ENCODE measurements around the gene CCDC12. TPM values are rescaled to one million over a fixed set of nuclear protein-coding genes. Genes with fewer than 3 reads are reported as not detected.

CCDC12 gene
- total and polyA plus RNA-seq, 11 donors = 27.1 to 120 (median 34.4) TPM

GRCh38 chr3:47003056-47003410, 26.5 kb upstream of the CCDC12 start:
- TF ChIP-seq POLR2A (IDR thresholded peaks at IDR 0.05) (no peak), CTCF (IDR thresholded peaks at IDR 0.05) (no peak)

GRCh38 chr3:47002171-47003055, 25.9 kb upstream of the CCDC12 start:
- no peak for ATAC-seq
- Histone ChIP-seq H3K9me3 (no peaks in the 10 kb centered on the region), H3K27ac (no peak overlapping the region), H3K4me3 (no peak overlapping the region), H3K4me1 (peaks cover 0 to 3% (median 0%) of the 10 kb centered on the region in 12 donors), H3K27me3 (no peaks in the 10 kb centered on the region), H3K36me3 (peaks cover 0 to 96% (median 42%) of the 10 kb centered on the region in 9 donors)
- TF ChIP-seq POLR2A (IDR thresholded peaks at IDR 0.05) (no peak), CTCF (IDR thresholded peaks at IDR 0.05) (no peak)
- no peak for DNase-seq
- WGBS, 4 donors = 86 to 91% (median 87%) methylated on average over 22 to 35 of the region's 35 CpGs
- intact Hi-C loops (cut with DNase I) = loop anchor here in 2 of 10 donors (10.0 kb wide), 1 partner anchor 298 kb away; the partner anchor contains the start of gene TMIE (in 2 of the 2)

More at GRCh38 chr3:47003056-47003410, 26.5 kb upstream of the CCDC12 start:
- Histone ChIP-seq H3K4me1 (no peaks in the 10 kb centered on the region), H3K4me3 (no peak overlapping the region), H3K9me3 (no peaks in the 10 kb centered on the region), H3K27ac (no peak overlapping the region), H3K36me3 (peaks cover 0 to 95% (median 42%) of the 10 kb centered on the region in 9 donors), H3K27me3 (no peaks in the 10 kb centered on the region)
- no peak for ATAC-seq
- intact Hi-C loops (cut with DNase I) = loop anchor here in 2 of 10 donors (10.0 kb wide), 1 partner anchor 298 kb away; the partner anchor contains the start of gene TMIE (in 2 of the 2)
- DNase-seq = no peak
- 90 to 92% (median 91%) methylated on average over 8 to 10 of the region's 10 CpGs for WGBS, 4 donors

GRCh38 chr3:47001731-47002170, 25.2 kb upstream of the CCDC12 start:
- H3K27me3 ChIP-seq = no peaks in the 10 kb centered on the region
- no peak overlapping the region for H3K27ac ChIP-seq
- H3K4me1 ChIP-seq = peaks cover 0 to 10% (median 0%) of the 10 kb centered on the region in 12 donors
- TF ChIP-seq POLR2A (IDR thresholded peaks at IDR 0.05) (no peak), CTCF (IDR thresholded peaks at IDR 0.05) (no peak)
- WGBS, 4 donors = 93 to 97% (median 96%) methylated on average over 14 to 16 of the region's 16 CpGs
- H3K9me3 ChIP-seq = no peaks in the 10 kb centered on the region
- H3K4me3 ChIP-seq = no peak overlapping the region
- no peak for ATAC-seq
- peaks cover 0 to 91% (median 42%) of the 10 kb centered on the region in 9 donors for H3K36me3 ChIP-seq
- intact Hi-C loops (cut with DNase I) = loop anchor here in 2 of 10 donors (10.0 kb wide), 1 partner anchor 297 kb away; the partner anchor contains the start of gene TMIE (in 2 of the 2)
- no peak for DNase-seq
